TTC549 (cell line): Measurements from ENCODE around the gene NUP50.
"Not testable (repeated sequence)": the region's sequence is repeated elsewhere in the genome, so short reads cannot be mapped to it uniquely, and the experiment has no call there.

ENCODE experiments used
- FAIRE-seq: peaks from 2 replicates; lab custom pipeline; 2012; peaks lifted over from hg19 to GRCh38; lab: Jason Lieb, UNC

Gene NUP50

GRCh38 chr22:45159652-45160462, 3.9 kb upstream of the NUP50 start:
- FAIRE-seq: no peak

GRCh38 chr22:45162531-45162930, 1.2 kb upstream of the NUP50 start:
- FAIRE-seq: no peak

- FAIRE-seq: no peak
Measured at GRCh38 chr22:45163099-45163450, 650 bp upstream of the NUP50 start.

GRCh38 chr22:45164270-45165088, 754 bp downstream of the NUP50 start:
- no peak for FAIRE-seq

- no peak for FAIRE-seq
Measured at GRCh38 chr22:45166932-45167331, 3.2 kb downstream of the NUP50 start.

- no peak for FAIRE-seq
Measured at GRCh38 chr22:45169591-45170466, 6.1 kb downstream of the NUP50 start.

- no peak for FAIRE-seq
Measured at GRCh38 chr22:45171830-45172229, 8.1 kb downstream of the NUP50 start.

GRCh38 chr22:45172881-45173585, 9.3 kb downstream of the NUP50 start:
- FAIRE-seq: no peak

- no peak for FAIRE-seq
Measured at GRCh38 chr22:45179276-45180049, 15.7 kb downstream of the NUP50 start.

GRCh38 chr22:45180146-45180679, 16.5 kb downstream of the NUP50 start:
- FAIRE-seq: no peak

- FAIRE-seq: no peak
Measured at GRCh38 chr22:45181240-45181639, 17.5 kb downstream of the NUP50 start.

- FAIRE-seq: no peak
Measured at GRCh38 chr22:45181766-45182165, 18.0 kb downstream of the NUP50 start.

- FAIRE-seq: no peak
Measured at GRCh38 chr22:45183974-45184373, 20.2 kb downstream of the NUP50 start.

- FAIRE-seq: no peak
Measured at GRCh38 chr22:45185718-45186514, 22.2 kb downstream of the NUP50 start.

GRCh38 chr22:45187891-45188290, 24.2 kb downstream of the NUP50 start:
- FAIRE-seq: no peak

GRCh38 chr22:45188779-45189178, 25.1 kb downstream of the NUP50 start:
- no peak for FAIRE-seq

GRCh38 chr22:45190202-45190872, 26.6 kb downstream of the NUP50 start:
- FAIRE-seq: no peak

GRCh38 chr22:45191746-45192145, 28.0 kb downstream of the NUP50 start:
- not testable (repeated sequence) for FAIRE-seq

GRCh38 chr22:45192701-45193187, 29.0 kb downstream of the NUP50 start:
- no peak for FAIRE-seq
